ENCODE data around the gene MRPS18A. TPM values are rescaled to one million over a fixed set of nuclear protein-coding genes. Genes with fewer than 3 reads are reported as not detected.
A peak's percentile ranks its signal among the peaks of the same experiment; 100 is the strongest.

MRPS18A gene
- total and polyA plus RNA-seq, 9 of the 15 experiments (the other 6 are each of a cell fraction or from before 2014, with no cell fraction given), result 87.5 to 243 (median 125) TPM

GRCh38 chr6:43702534-43703440, 15.2 kb upstream of the MRPS18A start (continued):
- peak; percentile 83 for TF ChIP-seq AFF4 (CRISPR knock-in tag; IDR thresholded peaks at IDR 0.05)
- no peak for TF ChIP-seq HOMEZ (CRISPR knock-in tag; IDR thresholded peaks at IDR 0.05)
- TF ChIP-seq POLR2B (IDR thresholded peaks at IDR 0.05; ENCODE audit: low read depth, partially characterized antibody), result peak; percentile 91
- TF ChIP-seq MXI1 (IDR thresholded peaks at IDR 0.05; ENCODE audit: low read depth, low read length), result no peak
- no peak for TF ChIP-seq ETS2 (tag; IDR thresholded peaks at IDR 0.05; ENCODE audit: borderline replicate concordance, poor library complexity, severe bottlenecking)
- 0 out of 2 replicates have a peak, but pooled peaks have one; percentile 71 for TF ChIP-seq ZZZ3 (IDR thresholded peaks at IDR 0.05)
- no peak for TF ChIP-seq ZNF124 (CRISPR knock-in tag; IDR thresholded peaks at IDR 0.05)
- no peak for TF ChIP-seq HNRNPL (IDR thresholded peaks at IDR 0.05; ENCODE audit: low read depth, low read length)
- no peak for TF ChIP-seq SMAD2 (IDR thresholded peaks at IDR 0.05; ENCODE audit: low read depth, low read length)
- TF ChIP-seq SIN3A (IDR thresholded peaks at IDR 0.05; ENCODE audit: borderline replicate concordance in 2 of 2, control insufficient read depth in 1 of 2, low read depth in 2 of 2, low read length in 2 of 2), result peak in 1 of 2 experiments; percentile 42; a peak in 1 of 4 replicates
- peak; percentile 48; the same call in 1 of the 2 replicates for TF ChIP-seq MTA3 (IDR thresholded peaks at IDR 0.05; ENCODE audit: borderline replicate concordance)
- no peak for TF ChIP-seq MYBL2 (IDR thresholded peaks at IDR 0.05; ENCODE audit: low read depth)
- no peak for TF ChIP-seq MYBL2 (CRISPR knock-in tag; IDR thresholded peaks at IDR 0.05; ENCODE audit: borderline replicate concordance)
- TF ChIP-seq ZNF717 (CRISPR knock-in tag; IDR thresholded peaks at IDR 0.05), result no peak
- no peak for TF ChIP-seq ZFP1 (CRISPR knock-in tag; IDR thresholded peaks at IDR 0.05)
- TF ChIP-seq FOXA3 (CRISPR knock-in tag; conservative IDR thresholded peaks at IDR 0.05 in 1 of 2, IDR thresholded peaks at IDR 0.05 in 1 of 2), result peak in 1 of 2 experiments; percentile 15; a peak in 2 of 4 replicates
- TF ChIP-seq YBX1 (IDR thresholded peaks at IDR 0.05), result no peak
- TF ChIP-seq PREB (CRISPR knock-in tag; IDR thresholded peaks at IDR 0.05), result no peak
- TF ChIP-seq TARDBP (IDR thresholded peaks at IDR 0.05), result peak; percentile 20; the same call in 1 of the 2 replicates
- TF ChIP-seq CREB1 (IDR thresholded peaks at IDR 0.05), result peak; percentile 90
- TF ChIP-seq CREB1 (CRISPR knock-in tag; IDR thresholded peaks at IDR 0.05), result peak; percentile 93
- no peak for TF ChIP-seq ZNF212 (CRISPR knock-in tag; IDR thresholded peaks at IDR 0.05)
